WTC11 (cell line): ENCODE measurements around the gene GPR84. TPM values are rescaled to one million over a fixed set of nuclear protein-coding genes. Genes with fewer than 3 reads are reported as not detected.

Experiments used
- ATAC-seq: fragments of 200-7000 bp; cut with Tn5 transposase; 2 replicates; pipeline ENCODE4 v1.10.0; 2021; ENCODE audit warnings: mild to moderate bottlenecking, moderate library complexity
- CTCF ChIA-PET: fragments of 300-600 bp; sonication (Branson Sonifier 250); formaldehyde crosslinking; loops from one replicate; lab custom pipeline; 2021; ENCODE audit warnings: antibody characterized with exemption; lab: Charles Lee
- POLR2A ChIA-PET: fragments of 350-600 bp; sonication (Branson Sonifier 250); formaldehyde crosslinking; loops from one replicate; lab custom pipeline; 2021; ENCODE audit warnings: antibody characterized with exemption; lab: Charles Lee
- DNase-seq: peaks from one replicate; pipeline ENCODE4 v3.0.0; 2021; ENCODE audit warnings: low spot score
- H3K27ac Mint-ChIP-seq: 2 replicates; pipeline ENCODE4 v1.8.0; 2021; ENCODE audit warnings: mixed read lengths
- H3K27me3 Mint-ChIP-seq: 2 replicates; pipeline ENCODE4 v1.8.0; 2021; ENCODE audit warnings: low read depth, mild to moderate bottlenecking, moderate library complexity, mixed read lengths
- H3K36me3 Mint-ChIP-seq: 2 replicates; pipeline ENCODE4 v1.8.0; 2021; ENCODE audit warnings: mixed read lengths
- H3K4me1 Mint-ChIP-seq: 2 replicates; pipeline ENCODE4 v1.8.0; 2022; ENCODE audit warnings: mixed read lengths
- H3K4me3 Mint-ChIP-seq: 2 replicates; pipeline ENCODE4 v1.8.0; 2021; ENCODE audit warnings: mild to moderate bottlenecking, moderate library complexity, mixed read lengths
- H3K9me3 Mint-ChIP-seq: 2 replicates; pipeline ENCODE4 v1.8.0; 2021; ENCODE audit warnings: mixed read lengths
- ARID4B ChIP-seq: sonication (generic); formaldehyde crosslinking; IDR thresholded peaks from 2 replicates; pipeline ENCODE4 v1.8.0; 2023; ENCODE audit warnings: missing genetic modification reagents, mild to moderate bottlenecking, borderline replicate concordance
- ATF6 ChIP-seq: sonication (generic); formaldehyde crosslinking; IDR thresholded peaks from 2 replicates; pipeline ENCODE4 v1.8.1; 2023; ENCODE audit warnings: mild to moderate bottlenecking, missing genetic modification reagents
- CBFB ChIP-seq: sonication (generic); formaldehyde crosslinking; IDR thresholded peaks from 2 replicates; pipeline ENCODE4 v1.8.1; 2022; ENCODE audit warnings: mild to moderate bottlenecking, low read depth, missing genetic modification reagents
- CDX4 ChIP-seq: fragments of 250-450 bp; sonication (Bioruptor Pico); IDR thresholded peaks from 2 replicates; pipeline ENCODE4 v1.9.0; 2021; ENCODE audit warnings: moderate library complexity, mild to moderate bottlenecking, inconsistent platforms, borderline replicate concordance
- CREB1 ChIP-seq: sonication (generic); formaldehyde crosslinking; IDR thresholded peaks from 2 replicates; pipeline ENCODE4 v1.8.0; 2023; ENCODE audit warnings: mild to moderate bottlenecking, missing genetic modification reagents
- CTCF ChIP-seq: fragments of 200-600 bp; IDR thresholded peaks from 2 replicates; pipeline ENCODE4 v1.8.0; 2022; ENCODE audit warnings: antibody characterized with exemption
- E2F5 ChIP-seq: sonication (generic); formaldehyde crosslinking; IDR thresholded peaks from 2 replicates; pipeline ENCODE4 v1.8.1; 2022; ENCODE audit warnings: mild to moderate bottlenecking, moderate library complexity, missing genetic modification reagents
- ERG ChIP-seq: fragments of 250-450 bp; sonication (Bioruptor Pico); IDR thresholded peaks from 2 replicates; pipeline ENCODE4 v1.8.0; 2021; ENCODE audit warnings: mild to moderate bottlenecking
- ESRRA ChIP-seq: sonication (generic); formaldehyde crosslinking; IDR thresholded peaks from 2 replicates; pipeline ENCODE4 v1.8.1; 2022; ENCODE audit warnings: mild to moderate bottlenecking, missing genetic modification reagents, borderline replicate concordance
- ETV6 ChIP-seq: sonication (generic); formaldehyde crosslinking; IDR thresholded peaks from 2 replicates; pipeline ENCODE4 v1.8.1; 2022; ENCODE audit warnings: mild to moderate bottlenecking, missing genetic modification reagents
- FOXJ3 ChIP-seq: sonication (generic); formaldehyde crosslinking; IDR thresholded peaks from 2 replicates; pipeline ENCODE4 v1.9.0; 2021; ENCODE audit warnings: missing genetic modification reagents, mild to moderate bottlenecking, borderline replicate concordance
- GABPB1 ChIP-seq: sonication (generic); formaldehyde crosslinking; IDR thresholded peaks from 2 replicates; pipeline ENCODE4 v1.8.1; 2023; ENCODE audit warnings: mild to moderate bottlenecking, missing genetic modification reagents
- GTF2I ChIP-seq: fragments of 250-450 bp; sonication (Bioruptor Pico); conservative IDR thresholded peaks from 2 replicates; pipeline ENCODE4 v1.4.0; 2021; ENCODE audit warnings: mild to moderate bottlenecking
- IRF2 ChIP-seq: sonication (generic); formaldehyde crosslinking; IDR thresholded peaks from 2 replicates; pipeline ENCODE4 v1.8.0; 2022; ENCODE audit warnings: low read depth, missing genetic modification reagents, borderline replicate concordance
- MLX ChIP-seq: sonication (generic); formaldehyde crosslinking; IDR thresholded peaks from 2 replicates; pipeline ENCODE4 v1.8.1; 2023; ENCODE audit warnings: mild to moderate bottlenecking, missing genetic modification reagents, moderate library complexity
- NFE2L1 ChIP-seq: sonication (generic); formaldehyde crosslinking; IDR thresholded peaks from 2 replicates; pipeline ENCODE4 v1.8.1; 2023; ENCODE audit warnings: missing genetic modification reagents
- NR1H2 ChIP-seq: sonication (generic); formaldehyde crosslinking; IDR thresholded peaks from 2 replicates; pipeline ENCODE4 v1.9.0; 2021; ENCODE audit warnings: mild to moderate bottlenecking, moderate library complexity, missing genetic modification reagents
- RORB ChIP-seq: fragments of 250-450 bp; sonication (Bioruptor Pico); IDR thresholded peaks from 2 replicates; pipeline ENCODE4 v1.9.0; 2021; ENCODE audit warnings: mild to moderate bottlenecking
- SOX15 ChIP-seq: fragments of 250-450 bp; sonication (Bioruptor Pico); IDR thresholded peaks from 2 replicates; pipeline ENCODE4 v1.9.0; 2021; ENCODE audit warnings: mild to moderate bottlenecking
- USF1 ChIP-seq: sonication (generic); formaldehyde crosslinking; IDR thresholded peaks from 2 replicates; pipeline ENCODE4 v1.8.0; 2022; ENCODE audit warnings: mild to moderate bottlenecking, missing genetic modification reagents
- ZNF425 ChIP-seq: fragments of 250-450 bp; sonication (Bioruptor Pico); conservative IDR thresholded peaks from 2 replicates; pipeline ENCODE4 v1.9.0; 2021; ENCODE audit warnings: mild to moderate bottlenecking
- ZNF671 ChIP-seq: fragments of 250-450 bp; sonication (Bioruptor Pico); IDR thresholded peaks from 2 replicates; pipeline ENCODE4 v1.8.0; 2021; ENCODE audit warnings: mild to moderate bottlenecking
- total RNA-seq: library from RNA; stranded (reverse); gene quantifications from 3 replicates; pipeline ENCODE4 v1.2.3, GENCODE V29; 2021

GPR84 gene
- total RNA-seq, 1 experiment from 2014 or later: 0.13 TPM

- TF ChIP-seq GTF2I (CRISPR knock-in tag) (no peak), E2F5 (CRISPR knock-in tag) (no peak), NFE2L1 (CRISPR knock-in tag) (no peak), MLX (CRISPR knock-in tag) (no peak), CREB1 (CRISPR knock-in tag) (no peak), RORB (CRISPR knock-in tag) (no peak), ZNF671 (CRISPR knock-in tag) (no peak)
These were observed 668 bp downstream of the GPR84 start (continued) for GRCh38 chr12:54363618-54364017.

- no peak for ATAC-seq
- no peak overlapping the region for H3K4me3 Mint-ChIP-seq
- no peak for DNase-seq
- no peaks in the 10 kb centered on the region for H3K9me3 Mint-ChIP-seq
- H3K27ac Mint-ChIP-seq: no peak overlapping the region
- peaks cover 9% of the 10 kb centered on the region for H3K4me1 Mint-ChIP-seq
- ChIA-PET CTCF (interaction anchor here (0.8 to 9.1 kb wide), 9 partner anchors 10 to 147 kb away, joined by 3 to 200 read pairs (median 5); no protein-coding TSS in a partner anchor), POLR2A (interaction anchor here (1.0 kb wide), 1 partner anchor 27 kb away, joined by 3 read pairs; no protein-coding TSS in a partner anchor)
- H3K36me3 Mint-ChIP-seq: no peaks in the 10 kb centered on the region
- peaks cover 33% of the 10 kb centered on the region for H3K27me3 Mint-ChIP-seq
- TF ChIP-seq FOXJ3 (CRISPR knock-in tag) (no peak), GABPB1 (no peak), CDX4 (CRISPR knock-in tag) (no peak), IRF2 (CRISPR knock-in tag) (no peak), GTF2I (CRISPR knock-in tag) (no peak), ZNF425 (no peak), ERG (CRISPR knock-in tag) (no peak), ETV6 (CRISPR knock-in tag) (no peak), ESRRA (CRISPR knock-in tag) (no peak), SOX15 (CRISPR knock-in tag) (no peak), NR1H2 (CRISPR knock-in tag) (no peak), ARID4B (CRISPR knock-in tag) (no peak), CBFB (CRISPR knock-in tag) (no peak), CTCF (no peak), USF1 (CRISPR knock-in tag) (no peak), ATF6 (CRISPR knock-in tag) (no peak)
These were observed 1.2 kb downstream of the GPR84 start for GRCh38 chr12:54363047-54363446.
